ENCODE data around the gene BEND6.

BEND6 gene

DNA sequence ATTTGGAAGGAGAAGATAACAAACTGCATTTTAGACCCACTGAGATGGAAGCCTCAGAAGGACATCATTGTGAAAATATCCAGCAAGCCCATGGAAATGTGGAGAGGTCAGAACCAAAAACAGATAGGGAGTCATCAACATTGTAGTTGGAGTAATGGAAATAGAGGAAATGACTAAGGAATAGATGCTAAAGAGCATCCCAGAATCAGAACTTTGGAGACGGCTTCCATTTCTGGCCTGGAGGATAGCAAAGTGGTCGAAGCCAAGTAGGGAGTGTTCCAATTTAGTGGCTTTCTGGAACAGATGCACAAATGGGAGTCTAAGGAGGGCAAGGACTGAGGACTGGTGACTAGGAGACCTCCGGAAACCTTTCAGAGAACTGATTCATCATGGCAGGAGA lies 3.6 kb downstream of the BEND6 start:
- Histone ChIP-seq H3K9me3 (ENCODE audit: insufficient read depth, low read depth, low read length) (no peaks in the 10 kb centered on the region), H2AFZ (ENCODE audit: low read length) (no peak overlapping the region), H3K79me2 (ENCODE audit: insufficient read depth, low read length) (peaks cover 29% of the 10 kb centered on the region), H3K9ac (ENCODE audit: low read depth, low read length, poor library complexity, severe bottlenecking) (no peak overlapping the region), H3K4me2 (ENCODE audit: low read depth, low read length, poor library complexity, severe bottlenecking) (peak overlapping the region; percentile 75), H3K4me3 (ENCODE audit: low read length, poor library complexity, severe bottlenecking) (no peak overlapping the region), H3K36me3 (ENCODE audit: insufficient read depth, low read length) (no peaks in the 10 kb centered on the region), H3K9me2 (replicated peaks; ENCODE audit: low read depth, low read length) (no peaks in the 10 kb centered on the region), H4K20me1 (ENCODE audit: insufficient read depth, low read length, poor library complexity, severe bottlenecking) (no peaks in the 10 kb centered on the region), H3K27me3 (ENCODE audit: insufficient read depth, low read length, poor library complexity, severe bottlenecking) (no peaks in the 10 kb centered on the region), H3K4me1 (ENCODE audit: insufficient read depth, low read length, poor library complexity, severe bottlenecking) (peaks cover 68% of the 10 kb centered on the region), H3F3A (ENCODE audit: low read depth) (peaks cover 2% of the 10 kb centered on the region; the same call in 1 of the 2 replicates)
- TF ChIP-seq EZH2phosphoT487 (IDR thresholded peaks at IDR 0.05; ENCODE audit: borderline replicate concordance) = no peak
- TF ChIP-seq, protein P1, sequence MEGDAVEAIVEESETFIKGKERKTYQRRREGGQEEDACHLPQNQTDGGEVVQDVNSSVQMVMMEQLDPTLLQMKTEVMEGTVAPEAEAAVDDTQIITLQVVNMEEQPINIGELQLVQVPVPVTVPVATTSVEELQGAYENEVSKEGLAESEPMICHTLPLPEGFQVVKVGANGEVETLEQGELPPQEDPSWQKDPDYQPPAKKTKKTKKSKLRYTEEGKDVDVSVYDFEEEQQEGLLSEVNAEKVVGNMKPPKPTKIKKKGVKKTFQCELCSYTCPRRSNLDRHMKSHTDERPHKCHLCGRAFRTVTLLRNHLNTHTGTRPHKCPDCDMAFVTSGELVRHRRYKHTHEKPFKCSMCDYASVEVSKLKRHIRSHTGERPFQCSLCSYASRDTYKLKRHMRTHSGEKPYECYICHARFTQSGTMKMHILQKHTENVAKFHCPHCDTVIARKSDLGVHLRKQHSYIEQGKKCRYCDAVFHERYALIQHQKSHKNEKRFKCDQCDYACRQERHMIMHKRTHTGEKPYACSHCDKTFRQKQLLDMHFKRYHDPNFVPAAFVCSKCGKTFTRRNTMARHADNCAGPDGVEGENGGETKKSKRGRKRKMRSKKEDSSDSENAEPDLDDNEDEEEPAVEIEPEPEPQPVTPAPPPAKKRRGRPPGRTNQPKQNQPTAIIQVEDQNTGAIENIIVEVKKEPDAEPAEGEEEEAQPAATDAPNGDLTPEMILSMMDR (conservative IDR thresholded peaks at IDR 0.05; ENCODE audit: low read length) = no peak

DNA sequence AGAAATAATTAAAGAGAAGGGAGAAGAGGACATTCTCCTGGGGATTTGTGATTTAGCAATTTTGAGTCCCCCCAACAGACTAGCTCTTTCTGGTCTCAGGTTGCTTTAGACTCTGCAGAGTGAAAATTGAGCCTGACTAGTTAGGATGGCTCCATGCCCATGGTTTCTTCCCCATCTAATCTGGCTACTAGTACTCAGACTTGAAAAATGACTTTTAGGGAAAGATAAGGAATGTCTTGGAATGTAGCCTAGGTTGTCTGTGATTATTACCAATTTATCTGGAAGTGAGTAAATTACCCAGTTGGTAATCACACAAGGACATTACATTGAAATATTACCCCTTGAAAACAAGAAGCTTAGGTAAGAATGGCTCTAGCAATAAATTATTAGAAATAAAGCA lies 4.2 kb downstream of the BEND6 start:
- no peak for TF ChIP-seq EZH2phosphoT487 (IDR thresholded peaks at IDR 0.05; ENCODE audit: borderline replicate concordance)
- TF ChIP-seq, protein P1 (conservative IDR thresholded peaks at IDR 0.05; ENCODE audit: low read length) = no peak
- H3F3A ChIP-seq (ENCODE audit: low read depth) = peaks cover 2% of the 10 kb centered on the region; the same call in 1 of the 2 replicates
- H3K27me3 ChIP-seq (ENCODE audit: insufficient read depth, low read length, poor library complexity, severe bottlenecking) = no peaks in the 10 kb centered on the region
- H3K4me1 ChIP-seq (ENCODE audit: insufficient read depth, low read length, poor library complexity, severe bottlenecking) = peaks cover 68% of the 10 kb centered on the region
- no peak overlapping the region for H3K4me3 ChIP-seq (ENCODE audit: low read length, poor library complexity, severe bottlenecking)
- H3K9me2 ChIP-seq (replicated peaks; ENCODE audit: low read depth, low read length) = no peaks in the 10 kb centered on the region
- no peak overlapping the region for H2AFZ ChIP-seq (ENCODE audit: low read length)
- H3K9ac ChIP-seq (ENCODE audit: low read depth, low read length, poor library complexity, severe bottlenecking) = no peak overlapping the region
- no peaks in the 10 kb centered on the region for H3K36me3 ChIP-seq (ENCODE audit: insufficient read depth, low read length)
- no peaks in the 10 kb centered on the region for H3K9me3 ChIP-seq (ENCODE audit: insufficient read depth, low read depth, low read length)
- no peaks in the 10 kb centered on the region for H4K20me1 ChIP-seq (ENCODE audit: insufficient read depth, low read length, poor library complexity, severe bottlenecking)
- H3K4me2 ChIP-seq (ENCODE audit: low read depth, low read length, poor library complexity, severe bottlenecking) = no peak overlapping the region
- H3K79me2 ChIP-seq (ENCODE audit: insufficient read depth, low read length) = peaks cover 22% of the 10 kb centered on the region

DNA sequence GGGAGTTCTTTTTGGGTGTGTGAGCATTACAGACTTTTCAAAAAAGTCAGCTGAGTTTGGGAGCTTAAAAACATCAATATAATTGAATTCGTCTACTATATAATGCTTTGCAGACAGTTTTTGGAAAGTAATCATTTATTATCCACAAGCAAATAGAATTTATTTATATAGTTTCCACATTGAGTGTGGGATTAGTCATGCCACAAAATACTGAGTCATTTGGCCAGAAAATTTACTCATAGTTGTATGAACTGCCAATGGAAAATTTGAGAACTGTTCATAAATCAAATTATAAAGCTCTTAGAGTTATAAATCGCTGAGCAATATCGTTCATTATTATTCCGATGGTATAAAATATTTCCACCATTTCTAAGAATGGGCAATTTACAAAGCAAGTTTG lies 5.0 kb downstream of the BEND6 start:
- H3K4me1 ChIP-seq (ENCODE audit: insufficient read depth, low read length, poor library complexity, severe bottlenecking) = peaks cover 68% of the 10 kb centered on the region
- H3K36me3 ChIP-seq (ENCODE audit: insufficient read depth, low read length) = no peaks in the 10 kb centered on the region
- H3K79me2 ChIP-seq (ENCODE audit: insufficient read depth, low read length) = peaks cover 19% of the 10 kb centered on the region
- H3K27me3 ChIP-seq (ENCODE audit: insufficient read depth, low read length, poor library complexity, severe bottlenecking) = no peaks in the 10 kb centered on the region
- no peaks in the 10 kb centered on the region for H3K9me2 ChIP-seq (replicated peaks; ENCODE audit: low read depth, low read length)
- H4K20me1 ChIP-seq (ENCODE audit: insufficient read depth, low read length, poor library complexity, severe bottlenecking) = no peaks in the 10 kb centered on the region
- H3K9ac ChIP-seq (ENCODE audit: low read depth, low read length, poor library complexity, severe bottlenecking) = no peak overlapping the region
- H2AFZ ChIP-seq (ENCODE audit: low read length) = no peak overlapping the region
- TF ChIP-seq, protein P1 (conservative IDR thresholded peaks at IDR 0.05; ENCODE audit: low read length) = no peak
- no peak for TF ChIP-seq EZH2phosphoT487 (IDR thresholded peaks at IDR 0.05; ENCODE audit: borderline replicate concordance)
- H3K4me2 ChIP-seq (ENCODE audit: low read depth, low read length, poor library complexity, severe bottlenecking) = no peak overlapping the region
- no peak overlapping the region for H3K4me3 ChIP-seq (ENCODE audit: low read length, poor library complexity, severe bottlenecking)
- H3K9me3 ChIP-seq (ENCODE audit: insufficient read depth, low read depth, low read length) = no peaks in the 10 kb centered on the region
- H3F3A ChIP-seq (ENCODE audit: low read depth) = peaks cover 2% of the 10 kb centered on the region; the same call in 1 of the 2 replicates
